Measurements from ENCODE around the gene RPL41. TPM values are rescaled to one million over a fixed set of nuclear protein-coding genes. Genes with fewer than 3 reads are reported as not detected.

Gene RPL41
- total RNA-seq, 1 donor from 2014 or later, result 4,566 TPM

DNA sequence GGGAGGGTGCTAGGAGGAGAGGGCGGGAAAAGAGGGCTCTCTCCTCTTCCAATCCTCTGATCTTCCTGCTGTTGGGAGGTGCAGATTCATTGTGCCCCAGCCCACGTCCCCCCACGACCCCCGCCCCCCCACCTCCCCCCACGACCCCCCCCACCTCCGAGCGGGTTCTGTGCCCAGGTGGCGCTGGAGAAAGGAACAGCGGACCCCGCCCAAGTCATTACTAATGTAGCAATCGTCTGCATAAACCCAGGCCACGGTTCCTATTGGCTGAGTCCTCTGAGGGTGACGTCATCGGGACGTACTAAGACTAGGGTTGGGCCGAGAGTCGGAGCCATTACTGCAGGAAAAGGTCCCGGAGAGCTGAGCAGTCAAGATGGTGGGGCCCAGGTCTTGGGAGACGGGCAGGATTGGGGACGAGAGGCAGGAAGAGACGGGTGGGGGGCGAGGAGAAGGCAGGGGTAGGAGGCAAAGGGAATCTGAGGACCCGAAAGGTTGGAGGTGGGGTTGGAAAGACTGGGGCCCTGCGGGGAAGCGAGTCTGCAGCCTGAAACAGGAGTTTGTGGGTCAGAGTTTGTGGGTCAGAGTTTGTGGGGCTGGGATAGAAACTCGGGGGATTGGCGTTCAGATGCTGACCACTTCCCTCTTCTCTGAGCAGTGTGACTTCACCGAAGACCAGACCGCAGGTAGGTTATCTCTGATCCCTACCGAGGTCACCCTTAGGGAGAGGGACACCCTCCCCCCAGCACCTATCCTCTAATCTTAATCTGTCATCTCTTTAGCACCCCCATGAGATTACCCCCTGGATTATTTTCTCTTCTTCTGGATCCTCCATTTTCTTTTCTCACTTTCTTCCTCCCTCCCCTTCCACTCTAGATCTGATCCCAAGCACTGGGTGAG is 41.8 kb downstream of the RPL41 start, which contains the start of gene MYL6:
TSS of gene MYL6 (plus strand) at position 331 of the 897 bp plus-strand sequence. CDS start at position 374, 43 bp downstream.
- Mint-ChIP-seq H3K36me3 (peaks cover 42% of the 10 kb centered on the region), H3K4me1 (ENCODE audit: unreplicated experiment) (peaks cover 49% of the 10 kb centered on the region), H3K4me3 (peak within 1 kb of the TSS; percentile 100), H3K27ac (peak within 1 kb of the TSS; percentile 100), H3K27me3 (peaks cover 3% of the 10 kb centered on the region), H3K9me3 (no peaks in the 10 kb centered on the region)
- peak; percentile 92 for DNase-seq (ENCODE audit: extremely low spot score, unreplicated experiment)
- TF ChIP-seq CTCF (conservative IDR thresholded peaks at IDR 0.05), result no peak

- H3K27me3 Mint-ChIP-seq, result peaks cover 3% of the 10 kb centered on the region
- H3K9me3 Mint-ChIP-seq, result no peaks in the 10 kb centered on the region
- no peak for DNase-seq (ENCODE audit: extremely low spot score, unreplicated experiment)
- peak overlapping the region; percentile 100 for H3K4me3 Mint-ChIP-seq
- H3K27ac Mint-ChIP-seq, result peak overlapping the region; percentile 100
- H3K4me1 Mint-ChIP-seq (ENCODE audit: unreplicated experiment), result peaks cover 48% of the 10 kb centered on the region
- peaks cover 48% of the 10 kb centered on the region for H3K36me3 Mint-ChIP-seq
- no peak for TF ChIP-seq CTCF (conservative IDR thresholded peaks at IDR 0.05)
Observed at GRCh38 chr12:56158926-56159461, 42.6 kb downstream of the RPL41 start.

GRCh38 chr12:56159482-56160192 is 43.2 kb downstream of the RPL41 start:
- no peaks in the 10 kb centered on the region for H3K9me3 Mint-ChIP-seq
- peaks cover 3% of the 10 kb centered on the region for H3K27me3 Mint-ChIP-seq
- H3K36me3 Mint-ChIP-seq, result peaks cover 54% of the 10 kb centered on the region
- H3K27ac Mint-ChIP-seq, result peak overlapping the region; percentile 100
- DNase-seq (ENCODE audit: extremely low spot score, unreplicated experiment), result no peak
- H3K4me3 Mint-ChIP-seq, result peak overlapping the region; percentile 100
- peaks cover 48% of the 10 kb centered on the region for H3K4me1 Mint-ChIP-seq (ENCODE audit: unreplicated experiment)
- TF ChIP-seq CTCF (conservative IDR thresholded peaks at IDR 0.05), result no peak

DNA sequence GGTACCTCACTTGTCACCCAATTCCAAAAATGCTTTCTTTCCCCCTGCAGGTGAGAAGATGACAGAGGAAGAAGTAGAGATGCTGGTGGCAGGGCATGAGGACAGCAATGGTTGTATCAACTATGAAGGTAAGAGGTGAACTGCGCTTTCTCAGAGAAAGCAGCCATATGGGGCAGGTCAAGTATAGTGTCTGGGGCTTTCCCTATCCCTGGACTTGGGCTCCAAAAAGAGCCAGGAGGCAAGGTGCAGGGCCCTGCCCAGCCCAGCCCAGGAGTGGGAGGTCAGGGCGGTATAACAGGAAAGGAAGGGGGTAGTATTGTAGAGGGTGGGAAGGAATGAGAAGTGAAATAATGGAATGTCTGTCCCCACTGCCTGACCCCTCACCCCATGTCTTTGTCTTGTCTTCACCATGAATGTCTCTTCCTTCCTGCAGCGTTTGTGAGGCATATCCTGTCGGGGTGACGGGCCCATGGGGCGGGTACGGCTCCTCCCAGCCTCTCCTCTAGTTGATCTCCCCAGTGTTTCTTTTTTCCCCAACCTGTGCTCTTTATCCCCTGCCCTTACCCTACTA is 43.8 kb downstream of the RPL41 start:
- TF ChIP-seq CTCF (conservative IDR thresholded peaks at IDR 0.05), result no peak
- Mint-ChIP-seq H3K27me3 (peaks cover 3% of the 10 kb centered on the region), H3K4me1 (ENCODE audit: unreplicated experiment) (peaks cover 46% of the 10 kb centered on the region), H3K36me3 (peaks cover 51% of the 10 kb centered on the region), H3K9me3 (no peaks in the 10 kb centered on the region), H3K4me3 (peak overlapping the region; percentile 100), H3K27ac (peak overlapping the region; percentile 100)
- no peak for DNase-seq (ENCODE audit: extremely low spot score, unreplicated experiment)

GRCh38 chr12:56160894-56161689 is 44.7 kb downstream of the RPL41 start:
- no peak for TF ChIP-seq CTCF (conservative IDR thresholded peaks at IDR 0.05)
- Mint-ChIP-seq H3K4me3 (peak overlapping the region; percentile 100), H3K4me1 (ENCODE audit: unreplicated experiment) (peaks cover 45% of the 10 kb centered on the region), H3K9me3 (no peaks in the 10 kb centered on the region), H3K36me3 (peaks cover 55% of the 10 kb centered on the region), H3K27me3 (peaks cover 3% of the 10 kb centered on the region), H3K27ac (peak overlapping the region; percentile 100)
- DNase-seq (ENCODE audit: extremely low spot score, unreplicated experiment), result no peak
